IMR-90 (cell line): ENCODE data around the gene GPR15LG. TPM values are rescaled to one million over a fixed set of nuclear protein-coding genes. Genes with fewer than 3 reads are reported as not detected.

Experiments used
- ATAC-seq: fragments of 200-7000 bp; cut with Tn5 transposase; 2 replicates; pipeline ENCODE4 v1.9.1; 2020; ENCODE audit warnings: low read depth, mild to moderate bottlenecking, moderate library complexity
- BruUV-seq: library from RNA; stranded (reverse); fragments of 400-500 nt; replicated peaks from 2 replicates; lab custom pipeline; 2021; lab: Mats Ljungman, UMichigan
- CTCF ChIA-PET: fragments of 300-600 bp; formaldehyde crosslinking; extraction: SDS; loops from one replicate; lab custom pipeline; 2021; ENCODE audit warnings: antibody characterized with exemption; lab: Yijun Ruan, JAX
- POLR2A ChIA-PET: fragments of 300-600 bp; sonication (Branson Sonifier 250); formaldehyde crosslinking; loops from one replicate; lab custom pipeline; 2022; ENCODE audit warnings: antibody characterized with exemption; ENCODE audit not compliant: unreplicated experiment; lab: Charles Lee
- DNase-seq: peaks from one replicate; pipeline ENCODE4 v3.0.0; 2013
- H2AFZ ChIP-seq: replicated peaks from 2 replicates; pipeline ENCODE3; 2013; ENCODE audit warnings: low read length, mild to moderate bottlenecking; ENCODE audit not compliant: poor library complexity
- H2AK5ac ChIP-seq: 2 replicates; pipeline ENCODE4 v1.6.1; 2013; ENCODE audit warnings: low read depth, low read length, inconsistent platforms
- H2AK9ac ChIP-seq: replicated peaks from 2 replicates; pipeline ENCODE3; 2013; ENCODE audit warnings: mild to moderate bottlenecking, low read depth, low read length, moderate library complexity; ENCODE audit not compliant: poor library complexity
- H2BK120ac ChIP-seq: 2 replicates; pipeline ENCODE4 v1.6.1; 2013; ENCODE audit warnings: low read depth, low read length, inconsistent platforms
- H2BK15ac ChIP-seq: 3 replicates; pipeline ENCODE4 v1.6.1; 2013; ENCODE audit warnings: low read depth, low read length, inconsistent platforms
- H2BK20ac ChIP-seq: 2 replicates; pipeline ENCODE4 v1.6.1; 2013; ENCODE audit warnings: low read depth, mild to moderate bottlenecking, inconsistent platforms, low read length, moderate library complexity
- H2BK5ac ChIP-seq: 2 replicates; pipeline ENCODE4 v1.6.1; 2013; ENCODE audit warnings: mild to moderate bottlenecking, low read depth, low read length, inconsistent platforms; ENCODE audit not compliant: poor library complexity, severe bottlenecking
- H3K14ac ChIP-seq: replicated peaks from 2 replicates; pipeline ENCODE4 v1.6.1; 2013; ENCODE audit warnings: low read depth, low read length, inconsistent platforms
- H3K18ac ChIP-seq: 2 replicates; pipeline ENCODE4 v1.6.1; 2013; ENCODE audit warnings: low read depth, low read length, control low read depth
- H3K23ac ChIP-seq: 2 replicates; pipeline ENCODE4 v1.6.1; 2013; ENCODE audit warnings: low read depth, low read length, inconsistent platforms
- H3K27ac ChIP-seq: 2 replicates; pipeline ENCODE4 v1.5.1; 2013; ENCODE audit warnings: mild to moderate bottlenecking, control low read depth, low read length; ENCODE audit not compliant: insufficient read depth
- H3K27me3 ChIP-seq: 2 replicates; pipeline ENCODE4 v1.6.1; 2013; ENCODE audit warnings: low read length; ENCODE audit not compliant: control insufficient read depth, insufficient read depth
- H3K36me3 ChIP-seq: 2 replicates; pipeline ENCODE4 v1.6.1; 2013; ENCODE audit warnings: low read length, mixed read lengths; ENCODE audit not compliant: control insufficient read depth, insufficient read depth
- H3K4ac ChIP-seq: 2 replicates; pipeline ENCODE4 v1.6.1; 2013; ENCODE audit warnings: low read depth, low read length, inconsistent platforms
- H3K4me1 ChIP-seq: 2 replicates; pipeline ENCODE4 v1.6.1; 2013; ENCODE audit warnings: low read length, mixed read lengths; ENCODE audit not compliant: control insufficient read depth, insufficient read depth
- H3K4me2 ChIP-seq: 2 replicates; pipeline ENCODE4 v1.6.1; 2013; ENCODE audit warnings: low read depth, mild to moderate bottlenecking, control low read depth, low read length, moderate library complexity
- H3K4me3 ChIP-seq: 2 replicates; pipeline ENCODE4 v1.5.1; 2013; ENCODE audit warnings: low read depth, mild to moderate bottlenecking, control low read depth, low read length, moderate library complexity; ENCODE audit not compliant: insufficient read depth
- H3K56ac ChIP-seq: 2 replicates; pipeline ENCODE4 v1.6.1; 2013; ENCODE audit warnings: low read length, inconsistent platforms; ENCODE audit not compliant: insufficient read depth; ENCODE audit errors: extremely low read depth
- H3K79me1 ChIP-seq, 2 experiments: 2 replicates each; pipeline ENCODE4 v1.6.1; 2013; ENCODE audit warnings: low read length in 2 of 2, inconsistent platforms in 1 of 2, low read depth in 1 of 2
- H3K9ac ChIP-seq: 2 replicates; pipeline ENCODE4 v1.6.1; 2013; ENCODE audit warnings: low read depth, low read length, control low read depth
- H3K9me1 ChIP-seq: 2 replicates; pipeline ENCODE4 v1.6.1; 2013; ENCODE audit warnings: low read length, inconsistent platforms; ENCODE audit not compliant: insufficient read depth
- H3K9me3 ChIP-seq: 2 replicates; pipeline ENCODE4 v1.6.1; 2013; ENCODE audit warnings: low read length; ENCODE audit not compliant: control insufficient read depth, insufficient read depth
- H4K20me1 ChIP-seq: 2 replicates; pipeline ENCODE4 v1.6.1; 2013; ENCODE audit warnings: low read length, inconsistent platforms; ENCODE audit not compliant: insufficient read depth
- H4K5ac ChIP-seq: 2 replicates; pipeline ENCODE4 v1.6.1; 2013; ENCODE audit warnings: mild to moderate bottlenecking, low read depth, low read length, control low read depth
- H4K8ac ChIP-seq, 2 experiments: 2 replicates each; pipeline ENCODE4 v1.6.1; 2013; ENCODE audit warnings: low read depth in 2 of 2, low read length in 2 of 2, control low read depth in 1 of 2, inconsistent platforms in 1 of 2
- H4K91ac ChIP-seq: 2 replicates; pipeline ENCODE4 v1.6.1; 2013; ENCODE audit warnings: low read depth, low read length, inconsistent platforms; ENCODE audit not compliant: insufficient read depth
- CHD1 ChIP-seq: IDR thresholded peaks from 2 replicates; pipeline ENCODE4 v1.6.1; 2012; ENCODE audit warnings: low read depth, low read length, improper control_type of control experiment
- CTCF ChIP-seq: conservative IDR thresholded peaks from 2 replicates; pipeline ENCODE4 v1.5.1; 2012; ENCODE audit warnings: mild to moderate bottlenecking, low read depth, low read length, improper control_type of control experiment
- ELK1 ChIP-seq: fragments of 150-350 bp; IDR thresholded peaks from 2 replicates; pipeline ENCODE4 v1.6.1; 2016; ENCODE audit warnings: low read depth, mild to moderate bottlenecking, low read length, moderate library complexity, borderline replicate concordance
- FOS ChIP-seq: fragments of 150-350 bp; IDR thresholded peaks from 2 replicates; pipeline ENCODE4 v1.6.1; 2016; ENCODE audit warnings: low read depth, low read length
- MAFK ChIP-seq: IDR thresholded peaks from 2 replicates; pipeline ENCODE4 v1.6.1; 2012; ENCODE audit warnings: low read depth, low read length, improper control_type of control experiment
- MAZ ChIP-seq: IDR thresholded peaks from 2 replicates; pipeline ENCODE4 v1.6.1; 2012; ENCODE audit warnings: low read depth, mild to moderate bottlenecking, low read length, improper control_type of control experiment, moderate library complexity, borderline replicate concordance
- MXI1 ChIP-seq: IDR thresholded peaks from 2 replicates; pipeline ENCODE4 v1.6.1; 2012; ENCODE audit warnings: low read depth, mild to moderate bottlenecking, low read length, moderate library complexity, borderline replicate concordance
- RAD21 ChIP-seq: IDR thresholded peaks from 2 replicates; pipeline ENCODE4 v1.6.1; 2012; ENCODE audit warnings: low read length, improper control_type of control experiment
- SMC3 ChIP-seq: fragments of 150-350 bp; IDR thresholded peaks from 2 replicates; pipeline ENCODE4 v1.6.1; 2016; ENCODE audit warnings: low read depth, mild to moderate bottlenecking, antibody characterized with exemption, low read length, moderate library complexity
- USF2 ChIP-seq: fragments of 150-350 bp; IDR thresholded peaks from 2 replicates; pipeline ENCODE4 v1.6.1; 2017; ENCODE audit warnings: mild to moderate bottlenecking, antibody characterized with exemption, low read length, low read depth
- WGBS, 2 experiments: methylation state at CpG; one replicate each; pipeline versions ENCODE4 v1.1.5 to v1.1.7; 2013; ENCODE audit warnings: missing lambda C conversion rate in 2 of 2; ENCODE audit not compliant: insufficient read length in 1 of 2; ENCODE audit errors: extremely low coverage in 2 of 2; 5-methylcytosine and 5-hydroxymethylcytosine counted together
- dilution Hi-C: fragments of 300-500 bp; cut with HindIII; formaldehyde crosslinking; loops from one replicate; pipeline ENCODE4 v1.14.3; 2018; ENCODE audit warnings: low sequenced_read_pairs; ENCODE audit not compliant: unreplicated experiment
- in situ Hi-C: fragments of 300-500 bp; cut with MboI; formaldehyde crosslinking; loops from 3 replicates; pipeline ENCODE4 v1.14.3; 2019; ENCODE audit warnings: low sequenced_read_pairs, inconsistent platforms, mixed read lengths
- intact Hi-C: fragments of 100-400 bp; cut with micrococcal nuclease; formaldehyde crosslinking; loops from 2 replicates; pipeline ENCODE4 v1.10.0; 2022
- polyA plus RNA-seq, 3 experiments: library from polyadenylated mRNA; depleted of rRNA; stranded (reverse); fragments of >200 nt; gene quantifications; 2 replicates each; pipeline ENCODE4 v1.2.3, GENCODE V29; 2012; ENCODE audit warnings: low replicate concordance in 1 of 3
- total RNA-seq: library from RNA; depleted of rRNA; stranded (reverse); fragments of >200 nt; gene quantifications from 2 replicates; pipeline ENCODE4 v1.2.3, GENCODE V29; 2012

The GPR15LG gene
- total and polyA plus RNA-seq, 2 of the 4 experiments (the other 2 are of a cell fraction) = not detected

GRCh38 chr10:84214046-84214572 is 40.5 kb downstream of the GPR15LG start:
- BruUV-seq = no TSS peak

More at GRCh38 chr10:84214046-84214572, 40.5 kb downstream of the GPR15LG start:
- no peak overlapping the region for H4K91ac ChIP-seq
- no peaks in the 10 kb centered on the region for H3K4me1 ChIP-seq
- no peak overlapping the region for H2AK5ac ChIP-seq
- H2AFZ ChIP-seq = no peak overlapping the region
- H3K4ac ChIP-seq = no peak overlapping the region
- DNase-seq (no peak), ATAC-seq (no peak)
- POLR2A ChIA-PET = no interaction called here
- no peaks in the 10 kb centered on the region for H3K9me1 ChIP-seq
- no peak overlapping the region for H2BK20ac ChIP-seq
- intact Hi-C loops (no loop called here), dilution Hi-C loops (no loop called here), in situ Hi-C loops (no loop called here)
- H4K8ac ChIP-seq = no peak overlapping the region
- H3K27ac ChIP-seq = no peak overlapping the region
- no peak overlapping the region for H2BK120ac ChIP-seq
- H3K79me1 ChIP-seq = no peaks in the 10 kb centered on the region
- no peak overlapping the region for H3K18ac ChIP-seq
- no peak overlapping the region for H3K9ac ChIP-seq
- H2AK9ac ChIP-seq = no peak overlapping the region
- no peak overlapping the region for H4K5ac ChIP-seq
- no peak overlapping the region for H2BK5ac ChIP-seq
- no peaks in the 10 kb centered on the region for H3K9me3 ChIP-seq
- TF ChIP-seq ELK1 = no peak
- no peak for TF ChIP-seq FOS
- TF ChIP-seq CTCF = no peak
- no peak for TF ChIP-seq RAD21
- no peak for TF ChIP-seq CHD1
- TF ChIP-seq USF2 = no peak
- TF ChIP-seq MAZ = no peak
- no peak for TF ChIP-seq SMC3
- no peak for TF ChIP-seq MXI1
- TF ChIP-seq MAFK = no peak
- H3K14ac ChIP-seq = no peak overlapping the region
- no peak overlapping the region for H2BK15ac ChIP-seq
- no peaks in the 10 kb centered on the region; the same call in 1 of the 2 replicates for H3K27me3 ChIP-seq
- CTCF ChIA-PET = no interaction called here
- H3K4me3 ChIP-seq = no peak overlapping the region
- H3K4me2 ChIP-seq = no peak overlapping the region
- no peak overlapping the region for H3K23ac ChIP-seq
- H4K20me1 ChIP-seq = no peaks in the 10 kb centered on the region
- 67% methylated on average over 16 of the region's 25 CpGs; no CpG with 5 or more reads in 1 of the 2 experiments for WGBS, 2 experiments
- H3K36me3 ChIP-seq = no peaks in the 10 kb centered on the region
- H3K56ac ChIP-seq = no peak overlapping the region
